HG03159 (cell line): ENCODE results near the gene YARS2.
"Not testable (repeated sequence)": the region's sequence is repeated elsewhere in the genome, so short reads cannot be mapped to it uniquely, and the experiment has no call there.

ENCODE experiments used
- ATAC-seq: cut with Tn5 transposase; IDR thresholded peaks from one replicate; pipeline ENCODE4 v1.9.1; 2021; ENCODE audit warnings: mild to moderate bottlenecking, moderate library complexity; ENCODE audit not compliant: unreplicated experiment

YARS2 gene

GRCh38 chr12:32754111-32754510 is 1.6 kb downstream of the YARS2 start:
- ATAC-seq: no peak

GRCh38 chr12:32753605-32754004 is 2.1 kb downstream of the YARS2 start:
- ATAC-seq: no peak

DNA sequence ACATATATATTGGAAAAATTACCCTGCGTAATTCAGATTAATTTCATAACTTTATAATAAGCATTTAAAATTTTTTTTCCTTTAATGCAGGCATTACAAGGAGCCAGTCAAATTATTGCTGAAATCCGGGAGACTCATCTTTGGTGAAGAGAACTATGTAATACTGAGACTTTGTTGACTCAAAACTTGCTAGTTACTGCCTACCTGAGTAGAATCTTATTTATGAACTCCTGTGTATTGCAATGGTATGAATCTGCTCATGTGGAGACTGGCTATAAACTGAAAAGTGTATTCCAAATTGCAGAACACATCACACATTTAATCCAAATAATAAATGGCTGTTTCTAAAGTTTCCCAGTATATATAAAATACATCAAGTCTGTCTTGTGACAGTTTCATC is 12.4 kb downstream of the YARS2 start:
- ATAC-seq: no peak

DNA sequence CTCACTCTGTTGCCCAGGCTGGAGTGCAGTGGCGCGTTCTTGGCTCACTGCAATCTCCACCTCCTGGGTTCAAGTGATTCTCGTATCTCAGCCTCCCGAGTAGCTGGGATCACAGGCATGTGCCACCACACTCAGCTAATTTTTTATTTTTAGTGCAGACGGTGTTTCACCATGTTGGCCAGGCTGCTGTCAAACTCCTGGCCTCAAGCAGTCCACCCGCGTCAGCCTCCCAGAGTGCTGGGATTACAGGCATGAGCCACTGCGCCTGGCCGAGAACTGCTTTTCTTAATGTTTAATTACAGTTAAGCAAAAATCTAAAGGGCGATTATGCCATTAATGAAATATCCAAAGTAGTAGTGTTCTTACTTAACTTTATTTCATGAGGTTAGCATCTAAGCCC is 13.6 kb downstream of the YARS2 start:
- ATAC-seq: no peak

- ATAC-seq: no peak
Observed at GRCh38 chr12:32739279-32739678, 16.4 kb downstream of the YARS2 start.

DNA sequence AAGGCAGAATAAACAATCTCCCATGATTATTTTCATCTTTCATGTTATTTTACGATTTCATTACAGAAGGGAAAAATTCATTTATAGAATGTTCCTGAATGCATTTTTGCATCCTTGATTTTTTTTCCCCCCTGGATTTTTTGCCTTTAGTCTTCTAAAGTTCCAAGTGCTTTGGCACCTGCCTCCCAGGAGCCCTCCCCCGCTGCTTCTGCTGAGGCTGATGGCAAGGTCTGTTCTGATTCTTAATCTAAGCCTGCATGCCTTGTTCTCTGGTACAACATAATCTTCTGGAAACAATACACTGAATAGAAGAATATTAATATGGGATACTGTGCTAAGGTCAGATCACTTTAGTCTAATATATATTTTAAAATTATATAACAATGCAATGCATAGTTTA is 18.0 kb downstream of the YARS2 start:
- ATAC-seq: no peak

DNA sequence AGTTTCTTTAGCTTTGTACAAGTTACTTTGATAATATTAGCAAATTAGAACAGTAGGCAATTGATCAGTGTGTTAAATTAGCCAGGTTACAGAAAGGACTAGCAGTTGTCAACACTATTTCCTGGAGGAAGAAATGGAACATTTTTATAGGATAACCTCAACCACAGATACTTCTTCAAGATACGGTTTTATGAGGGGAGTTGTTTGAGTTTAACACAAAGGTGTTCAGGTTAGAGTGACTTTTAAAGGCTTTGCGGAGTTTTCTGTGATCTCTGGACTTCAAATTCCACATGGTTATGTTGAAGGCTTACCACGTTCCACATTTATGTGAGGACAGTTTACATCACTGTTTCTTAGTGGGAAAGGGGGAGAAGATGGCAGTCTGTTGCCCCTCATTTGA is 19.3 kb downstream of the YARS2 start:
- no peak for ATAC-seq

DNA sequence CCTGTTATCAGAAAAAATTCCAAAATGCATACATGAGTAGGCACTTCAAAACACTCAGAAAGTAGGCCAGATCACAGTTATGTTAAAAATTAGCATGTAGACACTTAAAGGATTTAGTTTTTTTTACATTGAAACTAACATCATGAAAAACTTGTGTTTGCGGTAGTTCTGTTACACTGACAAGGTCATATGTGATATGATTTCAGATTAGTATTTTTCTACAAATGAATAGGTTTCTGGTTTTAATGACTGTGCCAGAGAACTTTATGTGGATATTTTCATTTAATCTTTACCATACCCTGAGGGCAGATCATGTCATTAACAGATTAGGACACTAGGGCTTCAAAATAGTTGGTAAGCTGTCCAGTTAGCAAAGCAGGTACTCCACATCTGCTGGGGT is 20.7 kb downstream of the YARS2 start:
- ATAC-seq: no peak

DNA sequence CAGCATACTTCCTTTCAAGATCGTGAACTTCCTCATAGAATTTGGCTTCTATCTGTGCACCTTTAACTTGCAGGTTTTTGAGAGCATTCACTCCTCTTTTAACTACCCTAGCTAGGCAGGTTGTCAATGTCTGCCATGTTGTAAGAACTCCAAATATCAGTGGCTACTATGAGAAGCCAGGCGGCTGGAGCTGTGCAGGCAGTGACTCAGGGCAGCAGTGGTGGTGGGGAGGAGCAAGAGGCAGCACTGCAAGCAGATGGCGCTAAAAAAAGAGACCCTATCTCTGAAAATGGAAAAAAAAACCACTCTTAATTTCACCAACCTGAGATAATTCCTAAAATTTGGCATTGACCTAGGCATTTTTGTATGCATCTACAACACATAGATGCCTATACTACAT is 28.5 kb downstream of the YARS2 start:
- no peak for ATAC-seq

DNA sequence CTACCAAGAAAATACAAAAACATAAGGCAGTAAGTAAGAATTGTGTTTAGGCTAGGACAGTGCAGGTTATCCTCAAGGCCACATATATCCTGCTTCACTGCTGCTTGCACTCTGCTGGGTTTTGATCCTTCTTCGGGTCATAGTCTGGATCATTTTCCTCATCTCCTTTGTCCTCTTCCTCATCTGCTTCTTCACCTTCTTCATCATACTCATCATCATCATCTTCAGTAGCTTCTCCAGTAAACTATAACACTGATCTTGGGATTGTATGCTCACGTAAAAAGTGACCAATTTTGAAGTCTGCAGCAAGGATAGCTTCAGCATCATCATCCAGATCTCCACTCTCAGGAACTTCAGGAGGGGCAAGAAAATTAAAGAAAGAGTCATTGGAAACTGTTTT is 29.4 kb downstream of the YARS2 start:
- no peak for ATAC-seq

DNA sequence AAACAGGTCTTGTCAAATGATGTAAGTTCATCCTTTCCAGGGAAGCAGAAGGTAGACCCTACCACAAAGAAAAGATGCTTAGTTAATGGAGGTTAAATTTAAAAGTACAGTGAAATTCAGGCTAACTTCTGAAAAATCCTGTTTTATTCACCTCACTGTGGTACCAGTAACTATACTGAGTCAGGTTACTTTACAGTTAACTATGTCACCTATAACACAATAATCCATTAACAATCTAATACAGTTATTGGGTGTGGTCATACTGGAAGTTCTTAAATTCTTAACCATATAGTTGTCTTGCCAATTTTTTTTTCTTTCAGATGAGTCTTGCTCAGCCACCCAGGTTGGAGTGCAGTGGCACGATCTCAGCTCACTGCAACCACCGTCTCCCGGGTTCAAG is 30.4 kb downstream of the YARS2 start:
- not testable (repeated sequence) for ATAC-seq

GRCh38 chr12:32718926-32719325 is 36.8 kb downstream of the YARS2 start:
- no peak for ATAC-seq

GRCh38 chr12:32714772-32715171 is 40.9 kb downstream of the YARS2 start:
- no peak for ATAC-seq

GRCh38 chr12:32708926-32709325 is 46.8 kb downstream of the YARS2 start:
- ATAC-seq: no peak

GRCh38 chr12:32706335-32707024 is 49.2 kb downstream of the YARS2 start:
- no peak for ATAC-seq

DNA sequence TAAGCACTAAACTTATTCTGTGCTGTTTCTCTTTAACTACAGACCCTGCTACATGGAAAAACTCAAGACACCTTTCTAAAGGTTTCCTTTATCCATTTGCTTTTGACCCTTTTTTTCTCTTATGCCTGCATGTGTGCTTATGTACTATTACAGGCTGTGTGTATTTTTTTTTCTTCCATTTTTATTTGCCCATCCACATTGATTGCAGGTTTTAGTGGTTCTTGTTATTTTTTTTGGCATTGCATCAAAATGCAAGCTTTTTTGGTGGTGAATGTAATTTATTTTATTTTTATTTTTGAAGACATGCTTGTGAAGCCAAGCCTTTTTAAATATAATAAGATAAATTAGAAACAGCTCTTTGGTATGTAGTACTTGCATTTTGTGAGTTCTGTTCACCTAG is 49.9 kb downstream of the YARS2 start:
- no peak for ATAC-seq

DNA sequence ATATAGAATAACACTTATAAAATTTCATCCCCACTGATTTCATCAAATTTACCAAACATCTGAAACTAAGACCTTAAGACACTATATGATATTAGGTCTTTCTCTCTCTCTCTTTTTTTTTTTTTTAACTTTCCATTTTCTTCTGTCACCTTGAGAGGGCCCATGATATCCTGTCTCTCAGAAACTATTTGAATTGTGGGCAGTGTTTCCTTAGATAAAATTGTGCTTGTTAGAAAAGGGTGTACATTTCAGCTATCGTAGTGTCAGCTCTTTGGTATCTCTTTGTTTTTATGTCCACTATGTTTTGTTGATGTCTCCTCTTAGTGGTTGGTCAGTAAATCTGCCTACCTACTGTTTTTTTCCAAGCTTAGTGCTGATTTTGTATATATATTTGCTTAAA is 52.8 kb downstream of the YARS2 start:
- ATAC-seq: no peak

- no peak for ATAC-seq
Observed at GRCh38 chr12:32702473-32702872, 53.2 kb downstream of the YARS2 start.

DNA sequence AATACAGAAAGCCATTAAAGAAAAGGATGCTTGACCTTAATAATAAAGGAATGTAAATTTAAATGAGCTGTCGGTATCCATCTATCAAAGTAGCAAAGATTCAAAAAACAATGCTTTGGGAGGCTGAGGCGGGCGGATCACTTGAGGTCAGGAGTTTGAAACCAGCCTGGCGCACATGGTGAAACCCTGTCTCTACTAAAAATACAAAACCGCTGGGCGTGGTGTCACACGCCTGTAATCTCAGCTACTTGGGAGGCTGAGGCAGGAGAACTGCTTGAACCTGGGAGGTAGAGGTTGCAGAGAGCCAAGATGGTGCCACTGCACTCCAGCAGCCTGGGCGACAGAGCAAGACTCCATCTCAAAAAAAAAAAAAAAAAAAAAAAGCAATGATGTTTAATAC is 56.3 kb downstream of the YARS2 start:
- not testable (repeated sequence) for ATAC-seq

- ATAC-seq: no peak
Observed at GRCh38 chr12:32698285-32698684, 57.4 kb downstream of the YARS2 start.

DNA sequence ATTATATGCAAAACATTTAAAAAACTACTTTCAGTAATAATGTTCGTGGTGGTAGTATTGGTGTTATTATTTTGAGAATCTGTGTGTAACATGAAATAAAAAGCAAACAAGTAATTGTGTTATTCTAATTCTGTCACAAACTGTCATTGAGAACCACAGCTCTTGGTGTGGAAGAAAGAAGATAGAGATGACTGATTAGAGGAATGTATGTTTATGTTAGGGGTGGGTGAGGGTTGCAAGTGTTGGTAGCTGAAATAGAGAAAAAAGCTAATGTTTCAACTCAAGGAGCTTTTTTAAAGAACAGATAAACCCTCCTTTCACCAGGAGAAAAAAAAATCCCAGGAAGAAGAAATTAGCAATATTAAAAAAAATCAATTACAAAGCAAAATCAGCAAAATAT is 58.3 kb downstream of the YARS2 start:
- ATAC-seq: no peak
